OCI-LY3 (cell line): ENCODE measurements around the gene KCNH3.

Source experiments
- H2AFZ ChIP-seq: fragments of 200-600, 300-600 bp; shearing (Covaris generic); 2 replicates; pipeline ENCODE4 v1.6.0; 2014; ENCODE audit warnings: antibody characterized with exemption, low read depth, low read length
- H3K27ac ChIP-seq: fragments of 200-600, 300-600 bp; sonication (generic); 2 replicates; pipeline ENCODE4 v1.5.1; 2014; ENCODE audit warnings: mild to moderate bottlenecking, low read length, moderate library complexity, mixed read lengths
- H3K27me3 ChIP-seq: fragments of 200-600, 300-600 bp; sonication (generic); 2 replicates; pipeline ENCODE4 v1.6.1; 2014; ENCODE audit warnings: low read depth, low read length, mixed read lengths
- H3K36me3 ChIP-seq: fragments of 200-600, 300-600 bp; sonication (generic); replicated peaks from 2 replicates; pipeline ENCODE3; 2014; ENCODE audit warnings: low read depth, low read length, mixed read lengths
- H3K4me1 ChIP-seq: fragments of 300-600, 200-600 bp; sonication (generic); 2 replicates; pipeline ENCODE4 v1.6.1; 2014; ENCODE audit warnings: low read length, mixed read lengths
- H3K4me2 ChIP-seq: fragments of 200-600, 300-600 bp; sonication (generic); 2 replicates; pipeline ENCODE4 v1.6.1; 2014; ENCODE audit warnings: low read length, mixed read lengths
- H3K4me3 ChIP-seq: fragments of 300-600, 200-600 bp; sonication (generic); 2 replicates; pipeline ENCODE4 v1.5.1; 2014; ENCODE audit warnings: antibody characterized with exemption, mild to moderate bottlenecking, low read length, moderate library complexity
- H3K79me2 ChIP-seq: fragments of 300-600, 200-600 bp; shearing (Covaris generic); 2 replicates; pipeline ENCODE4 v1.6.1; 2014; ENCODE audit warnings: mild to moderate bottlenecking, low read length, mixed read lengths
- H3K9ac ChIP-seq: fragments of 300-600, 200-600 bp; shearing (Covaris generic); 2 replicates; pipeline ENCODE4 v1.6.0; 2014; ENCODE audit warnings: mild to moderate bottlenecking, low read length, moderate library complexity
- H3K9me3 ChIP-seq: fragments of 200-600, 300-600 bp; shearing (Covaris generic); 2 replicates; pipeline ENCODE4 v1.6.1; 2014; ENCODE audit warnings: low read length, mixed read lengths; ENCODE audit not compliant: insufficient read depth
- H4K20me1 ChIP-seq: fragments of 200-600, 300-600 bp; sonication (generic); 2 replicates; pipeline ENCODE4 v1.6.1; 2016; ENCODE audit warnings: low read length, mixed read lengths; ENCODE audit not compliant: insufficient read depth
- EZH2phosphoT487 ChIP-seq: fragments of 200-600 bp; shearing (Covaris generic); IDR thresholded peaks from 2 replicates; pipeline ENCODE4 v1.6.1; 2018; ENCODE audit warnings: antibody characterized with exemption, mixed run types, low read depth
- TF ChIP-seq, protein P1 (sequence below): fragments of 200-600, 300-600 bp; sonication (generic); IDR thresholded peaks from 2 replicates; pipeline ENCODE4 v1.5.1; 2014; ENCODE audit warnings: antibody characterized with exemption, low read length, low read depth

The KCNH3 gene

DNA sequence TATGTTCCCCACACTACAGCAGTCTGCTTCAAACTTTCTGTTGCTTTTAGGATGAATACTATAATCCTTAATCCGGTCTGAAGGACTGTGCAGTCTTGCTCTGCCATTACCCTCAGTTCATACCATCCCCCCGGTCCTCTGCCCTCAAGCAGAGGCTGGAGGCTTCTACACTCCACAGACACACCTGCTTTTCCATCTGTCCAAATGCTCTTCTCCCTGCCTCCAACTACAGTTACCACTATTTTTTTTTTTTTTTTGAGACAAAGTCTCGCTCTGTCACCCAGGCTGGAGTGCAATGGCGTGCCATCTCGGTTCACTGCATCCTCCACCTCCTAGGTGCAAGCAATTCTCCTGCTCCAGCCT is 19.3 kb upstream of the KCNH3 start:
- peaks cover 10% of the 10 kb centered on the region for H3K36me3 ChIP-seq

DNA sequence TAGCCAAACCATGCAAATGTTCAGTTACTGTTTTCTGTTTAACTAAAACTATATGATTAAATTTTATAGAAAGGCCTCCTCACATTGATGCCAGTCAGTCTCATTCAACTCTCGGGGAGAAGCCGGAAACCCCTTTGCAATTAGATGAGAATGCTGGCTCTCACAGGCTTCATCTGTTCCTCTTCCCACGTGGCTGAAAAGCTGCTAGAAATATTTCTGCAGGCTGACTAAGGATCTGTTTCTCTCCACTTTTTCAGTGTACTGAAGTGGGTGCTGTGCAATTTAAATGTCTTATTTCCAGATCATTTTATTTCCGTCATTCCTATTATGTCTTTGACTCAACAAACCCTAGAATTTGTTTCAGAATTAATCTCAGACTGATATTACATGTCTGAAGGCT is 17.4 kb upstream of the KCNH3 start:
- Histone ChIP-seq H3K4me2 (no peak overlapping the region), H4K20me1 (no peaks in the 10 kb centered on the region), H3K4me1 (peaks cover 10% of the 10 kb centered on the region), H3K9me3 (no peaks in the 10 kb centered on the region), H3K79me2 (no peaks in the 10 kb centered on the region), H3K27ac (no peak overlapping the region), H3K27me3 (no peaks in the 10 kb centered on the region), H3K4me3 (no peak overlapping the region), H2AFZ (no peak overlapping the region), H3K9ac (no peak overlapping the region), H3K36me3 (peaks cover 27% of the 10 kb centered on the region)
- TF ChIP-seq, protein P1, sequence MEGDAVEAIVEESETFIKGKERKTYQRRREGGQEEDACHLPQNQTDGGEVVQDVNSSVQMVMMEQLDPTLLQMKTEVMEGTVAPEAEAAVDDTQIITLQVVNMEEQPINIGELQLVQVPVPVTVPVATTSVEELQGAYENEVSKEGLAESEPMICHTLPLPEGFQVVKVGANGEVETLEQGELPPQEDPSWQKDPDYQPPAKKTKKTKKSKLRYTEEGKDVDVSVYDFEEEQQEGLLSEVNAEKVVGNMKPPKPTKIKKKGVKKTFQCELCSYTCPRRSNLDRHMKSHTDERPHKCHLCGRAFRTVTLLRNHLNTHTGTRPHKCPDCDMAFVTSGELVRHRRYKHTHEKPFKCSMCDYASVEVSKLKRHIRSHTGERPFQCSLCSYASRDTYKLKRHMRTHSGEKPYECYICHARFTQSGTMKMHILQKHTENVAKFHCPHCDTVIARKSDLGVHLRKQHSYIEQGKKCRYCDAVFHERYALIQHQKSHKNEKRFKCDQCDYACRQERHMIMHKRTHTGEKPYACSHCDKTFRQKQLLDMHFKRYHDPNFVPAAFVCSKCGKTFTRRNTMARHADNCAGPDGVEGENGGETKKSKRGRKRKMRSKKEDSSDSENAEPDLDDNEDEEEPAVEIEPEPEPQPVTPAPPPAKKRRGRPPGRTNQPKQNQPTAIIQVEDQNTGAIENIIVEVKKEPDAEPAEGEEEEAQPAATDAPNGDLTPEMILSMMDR = no peak
- no peak for TF ChIP-seq EZH2phosphoT487

More for the DNA sequence above, 19.3 kb upstream of the KCNH3 start:
- no peak overlapping the region for H2AFZ ChIP-seq
- no peak overlapping the region for H3K27ac ChIP-seq
- no peaks in the 10 kb centered on the region for H4K20me1 ChIP-seq
- H3K4me3 ChIP-seq = no peak overlapping the region
- no peaks in the 10 kb centered on the region for H3K9me3 ChIP-seq
- H3K9ac ChIP-seq = no peak overlapping the region
- TF ChIP-seq, protein P1 = no peak
- no peak for TF ChIP-seq EZH2phosphoT487
- H3K27me3 ChIP-seq = no peaks in the 10 kb centered on the region
- H3K4me2 ChIP-seq = no peak overlapping the region
- H3K79me2 ChIP-seq = no peaks in the 10 kb centered on the region
- H3K4me1 ChIP-seq = peaks cover 10% of the 10 kb centered on the region

DNA sequence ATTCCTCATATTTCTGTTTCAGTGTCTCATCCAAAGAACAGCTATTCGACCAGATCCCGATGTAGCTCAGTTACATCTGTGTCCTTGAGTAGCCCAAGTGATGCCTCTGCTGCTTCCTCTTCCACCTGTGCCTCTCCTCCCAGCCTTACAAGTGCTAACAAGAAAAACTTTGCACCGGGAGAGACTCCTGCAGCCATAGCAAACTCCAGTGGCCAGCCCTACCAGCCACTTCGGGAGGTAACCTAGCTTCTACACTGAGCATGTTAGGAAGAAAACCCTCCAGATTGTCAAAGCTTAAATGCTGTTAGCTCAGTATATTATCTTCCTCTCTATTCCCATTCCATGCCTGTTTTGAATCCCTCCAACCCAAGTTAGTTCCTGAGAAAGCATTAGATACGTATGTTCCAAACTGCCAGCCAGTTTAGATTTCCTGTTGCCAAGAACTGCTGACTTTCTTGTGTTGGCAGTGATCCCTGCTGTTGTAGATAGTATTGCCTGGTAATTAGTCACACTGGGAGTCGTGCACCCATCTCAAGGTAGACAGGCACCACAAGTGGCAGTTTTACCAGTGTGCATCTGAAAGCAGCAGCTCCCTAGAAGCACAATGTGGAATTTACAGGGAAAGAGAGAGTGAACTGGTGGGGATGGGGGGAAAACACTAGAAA is 14.0 kb upstream of the KCNH3 start:
- peaks cover 24% of the 10 kb centered on the region for H3K36me3 ChIP-seq
- H3K9ac ChIP-seq = no peak overlapping the region
- H3K4me2 ChIP-seq = no peak overlapping the region
- no peaks in the 10 kb centered on the region for H3K9me3 ChIP-seq
- H4K20me1 ChIP-seq = no peaks in the 10 kb centered on the region
- no peaks in the 10 kb centered on the region for H3K79me2 ChIP-seq
- H3K27me3 ChIP-seq = no peaks in the 10 kb centered on the region
- no peak overlapping the region for H3K4me3 ChIP-seq
- TF ChIP-seq, protein P1 = no peak
- no peak for TF ChIP-seq EZH2phosphoT487
- no peak overlapping the region for H2AFZ ChIP-seq
- peaks cover 13% of the 10 kb centered on the region for H3K4me1 ChIP-seq
- no peak overlapping the region for H3K27ac ChIP-seq

DNA sequence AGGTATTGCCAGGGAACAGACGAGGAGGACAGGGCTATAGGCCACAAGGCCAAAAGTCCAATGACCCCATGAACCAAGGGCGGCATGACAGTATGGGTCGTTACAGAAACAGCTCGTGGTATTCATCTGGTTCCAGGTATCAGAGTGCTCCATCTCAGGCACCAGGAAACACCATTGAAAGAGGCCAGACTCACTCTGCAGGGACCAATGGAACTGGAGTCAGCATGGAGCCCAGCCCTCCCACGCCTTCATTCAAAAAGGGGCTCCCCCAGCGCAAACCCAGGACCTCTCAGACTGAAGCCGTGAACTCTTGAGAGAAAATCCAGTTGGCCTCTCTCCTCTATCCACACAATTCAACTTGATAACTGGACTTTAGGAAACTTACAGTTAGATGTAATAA is 12.9 kb upstream of the KCNH3 start:
- H3K9ac ChIP-seq = no peak overlapping the region
- H3K4me2 ChIP-seq = no peak overlapping the region
- no peaks in the 10 kb centered on the region for H3K79me2 ChIP-seq
- H2AFZ ChIP-seq = no peak overlapping the region
- TF ChIP-seq, protein P1 = no peak
- no peak for TF ChIP-seq EZH2phosphoT487
- no peaks in the 10 kb centered on the region for H3K9me3 ChIP-seq
- H3K4me3 ChIP-seq = no peak overlapping the region
- H4K20me1 ChIP-seq = no peaks in the 10 kb centered on the region
- no peaks in the 10 kb centered on the region for H3K27me3 ChIP-seq
- H3K36me3 ChIP-seq = peaks cover 24% of the 10 kb centered on the region
- no peak overlapping the region for H3K27ac ChIP-seq
- H3K4me1 ChIP-seq = peaks cover 13% of the 10 kb centered on the region
